H4 (cell line): Measurements from ENCODE around the gene POLK. TPM values are rescaled to one million over a fixed set of nuclear protein-coding genes. Genes with fewer than 3 reads are reported as not detected.

Source experiments
- total RNA-seq: library from RNA; depleted of rRNA; stranded (reverse); fragments of >200 nt; shearing (Covaris generic); gene quantifications from 2 replicates; pipeline ENCODE4 v1.2.3, GENCODE V29; 2014; rRNA removed

The POLK gene
- total RNA-seq, 1 experiment from 2014 or later, result 11.8 TPM

Other genes starting within 250 kb of the POLK start
- gene HMGCR, start 174.7 kb upstream of the POLK start, total RNA-seq, result 73.2 and 105 TPM in 2 replicates
- 4.1 and 12.5 TPM in 2 replicates for gene CERT1, start 262 bp upstream of the POLK start, total RNA-seq
- not detected in 2 replicates for gene ANKDD1B, start 99.6 kb downstream of the POLK start, total RNA-seq
- gene POC5, start 205.5 kb downstream of the POLK start, total RNA-seq, result 30.1 and 43.9 TPM in 2 replicates